ENCODE data around the gene THSD1.
"Not testable (repeated sequence)": the region's sequence is repeated elsewhere in the genome, so short reads cannot be mapped to it uniquely, and the experiment has no call there.

Gene THSD1

DNA sequence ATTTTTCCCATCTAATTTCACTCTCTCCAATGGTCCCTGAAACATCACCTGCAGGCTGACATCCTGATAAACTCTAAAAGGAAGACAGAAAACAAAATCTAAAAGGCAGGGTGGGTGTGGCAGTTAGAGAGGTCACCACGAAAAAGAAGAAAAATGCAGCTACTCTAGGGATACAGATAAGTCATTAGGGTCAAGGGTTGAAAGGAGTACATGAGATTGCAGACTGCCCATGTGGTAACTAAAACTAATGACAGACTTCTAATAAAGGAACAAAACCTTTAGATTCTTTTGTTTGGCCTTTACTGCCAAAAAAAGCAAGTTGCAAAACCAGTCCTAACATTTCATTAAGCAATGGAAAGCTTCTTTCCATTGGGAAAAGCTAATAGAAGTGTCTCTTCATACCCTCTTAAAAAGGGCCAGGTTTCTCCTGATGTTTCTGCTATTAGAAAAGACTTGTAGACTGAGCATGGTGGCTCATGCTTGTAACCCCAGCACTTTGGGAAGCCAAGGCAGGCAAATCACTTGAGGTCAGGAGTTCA, 31.0 kb downstream of the THSD1 start:
- Histone ChIP-seq H3K27ac (ENCODE audit: poor library complexity, severe bottlenecking) (no peak overlapping the region), H3K36me3 (ENCODE audit: low read depth) (no peaks in the 10 kb centered on the region; the same call in 1 of the 2 replicates), H3K9me3 (ENCODE audit: severe bottlenecking) (no peaks in the 10 kb centered on the region), H3K4me3 (ENCODE audit: severe bottlenecking) (no peak overlapping the region), H3K27me3 (ENCODE audit: insufficient read depth, poor library complexity, severe bottlenecking) (no peaks in the 10 kb centered on the region), H3K4me1 (ENCODE audit: insufficient read depth, poor library complexity, severe bottlenecking) (peaks cover 18% of the 10 kb centered on the region)
- TF ChIP-seq, protein P1, sequence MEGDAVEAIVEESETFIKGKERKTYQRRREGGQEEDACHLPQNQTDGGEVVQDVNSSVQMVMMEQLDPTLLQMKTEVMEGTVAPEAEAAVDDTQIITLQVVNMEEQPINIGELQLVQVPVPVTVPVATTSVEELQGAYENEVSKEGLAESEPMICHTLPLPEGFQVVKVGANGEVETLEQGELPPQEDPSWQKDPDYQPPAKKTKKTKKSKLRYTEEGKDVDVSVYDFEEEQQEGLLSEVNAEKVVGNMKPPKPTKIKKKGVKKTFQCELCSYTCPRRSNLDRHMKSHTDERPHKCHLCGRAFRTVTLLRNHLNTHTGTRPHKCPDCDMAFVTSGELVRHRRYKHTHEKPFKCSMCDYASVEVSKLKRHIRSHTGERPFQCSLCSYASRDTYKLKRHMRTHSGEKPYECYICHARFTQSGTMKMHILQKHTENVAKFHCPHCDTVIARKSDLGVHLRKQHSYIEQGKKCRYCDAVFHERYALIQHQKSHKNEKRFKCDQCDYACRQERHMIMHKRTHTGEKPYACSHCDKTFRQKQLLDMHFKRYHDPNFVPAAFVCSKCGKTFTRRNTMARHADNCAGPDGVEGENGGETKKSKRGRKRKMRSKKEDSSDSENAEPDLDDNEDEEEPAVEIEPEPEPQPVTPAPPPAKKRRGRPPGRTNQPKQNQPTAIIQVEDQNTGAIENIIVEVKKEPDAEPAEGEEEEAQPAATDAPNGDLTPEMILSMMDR (IDR thresholded peaks at IDR 0.05; ENCODE audit: poor library complexity, severe bottlenecking) = no peak
- ATAC-seq (ENCODE audit: low read depth) (no peak), DNase-seq (ENCODE audit: low spot score) (no peak)

DNA sequence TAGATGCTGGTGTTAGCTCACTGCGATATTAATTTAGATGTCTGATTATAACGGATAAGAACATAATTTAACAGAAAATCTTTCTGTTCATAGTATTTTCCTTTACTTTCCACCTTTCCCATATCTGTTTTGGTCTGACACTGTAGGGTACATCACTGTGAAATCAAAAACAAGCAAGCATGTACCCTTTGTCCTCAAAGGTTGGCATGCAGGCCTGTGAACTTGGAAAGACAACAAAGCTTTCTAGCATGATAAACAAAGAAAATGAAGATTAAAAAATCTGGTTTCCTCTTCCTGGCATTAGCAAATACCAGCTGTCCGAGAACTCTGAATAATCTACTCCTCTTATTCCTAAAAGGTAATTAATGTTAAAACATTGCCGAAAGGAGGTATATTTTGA, 31.6 kb downstream of the THSD1 start:
- no peaks in the 10 kb centered on the region for H3K27me3 ChIP-seq (ENCODE audit: insufficient read depth, poor library complexity, severe bottlenecking)
- no peaks in the 10 kb centered on the region; the same call in 1 of the 2 replicates for H3K36me3 ChIP-seq (ENCODE audit: low read depth)
- ATAC-seq (ENCODE audit: low read depth) = no peak
- TF ChIP-seq, protein P1 (IDR thresholded peaks at IDR 0.05; ENCODE audit: poor library complexity, severe bottlenecking) = no peak
- peaks cover 18% of the 10 kb centered on the region for H3K4me1 ChIP-seq (ENCODE audit: insufficient read depth, poor library complexity, severe bottlenecking)
- H3K27ac ChIP-seq (ENCODE audit: poor library complexity, severe bottlenecking) = no peak overlapping the region
- DNase-seq (ENCODE audit: low spot score) = no peak
- H3K4me3 ChIP-seq (ENCODE audit: severe bottlenecking) = no peak overlapping the region
- H3K9me3 ChIP-seq (ENCODE audit: severe bottlenecking) = no peaks in the 10 kb centered on the region

DNA sequence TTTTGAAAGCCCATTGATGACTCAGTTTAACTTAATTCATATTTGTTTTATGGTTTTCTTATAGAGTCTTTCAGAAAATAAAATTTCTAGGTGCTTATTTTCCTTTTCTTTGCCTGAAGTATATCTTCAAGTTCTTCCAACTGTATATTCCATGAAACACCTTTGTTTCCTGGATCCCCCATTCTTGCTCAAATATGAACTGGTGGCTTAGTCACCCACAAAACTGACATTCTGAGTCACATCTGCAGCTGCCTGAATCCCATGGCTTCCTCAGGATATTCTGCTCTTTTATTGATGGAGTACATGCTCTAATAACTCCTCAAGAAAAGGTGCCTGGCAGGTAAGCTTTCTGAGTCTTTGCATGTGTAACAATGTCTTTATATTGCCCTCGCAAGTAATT, 32.7 kb downstream of the THSD1 start:
- ATAC-seq (ENCODE audit: low read depth) = peak; percentile 82
- DNase-seq (ENCODE audit: low spot score); H3K36me3 ChIP-seq (ENCODE audit: low read depth); H3K9me3 ChIP-seq (ENCODE audit: severe bottlenecking); H3K4me3 ChIP-seq (ENCODE audit: severe bottlenecking); H3K27me3 ChIP-seq (ENCODE audit: insufficient read depth, poor library complexity, severe bottlenecking): not testable (repeated sequence)
- H3K4me1 ChIP-seq (ENCODE audit: insufficient read depth, poor library complexity, severe bottlenecking) = peaks cover 18% of the 10 kb centered on the region
- H3K27ac ChIP-seq (ENCODE audit: poor library complexity, severe bottlenecking) = peak overlapping the region; percentile 36

DNA sequence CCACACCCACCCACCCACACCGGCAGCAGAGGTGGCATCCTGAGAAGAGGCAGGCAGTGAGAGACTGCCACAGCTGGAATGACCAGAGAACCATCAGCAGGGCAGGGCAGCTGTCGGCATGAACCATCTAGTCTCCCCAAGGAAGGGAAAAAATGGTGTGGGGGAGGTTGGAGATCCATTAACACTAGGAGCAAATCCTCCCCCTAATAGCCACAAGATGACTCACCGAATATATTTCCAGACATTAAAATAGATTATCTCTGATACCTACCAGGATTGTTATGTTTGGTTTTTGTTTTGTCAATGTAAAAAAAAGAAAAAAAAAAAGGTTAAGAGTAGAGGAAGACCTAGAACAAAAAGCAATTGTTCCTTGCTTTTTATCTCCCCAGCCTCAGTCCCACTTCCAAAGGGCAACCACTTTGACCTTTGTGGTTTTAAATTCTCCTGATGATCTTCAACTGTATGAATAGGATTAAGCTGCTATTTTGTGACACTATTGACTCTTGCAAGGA, 34.2 kb downstream of the THSD1 start:
- H3K4me1 ChIP-seq (ENCODE audit: insufficient read depth, poor library complexity, severe bottlenecking) = peaks cover 18% of the 10 kb centered on the region
- H3K27me3 ChIP-seq (ENCODE audit: insufficient read depth, poor library complexity, severe bottlenecking) = no peaks in the 10 kb centered on the region
- TF ChIP-seq, protein P1 (IDR thresholded peaks at IDR 0.05; ENCODE audit: poor library complexity, severe bottlenecking) = no peak

DNA sequence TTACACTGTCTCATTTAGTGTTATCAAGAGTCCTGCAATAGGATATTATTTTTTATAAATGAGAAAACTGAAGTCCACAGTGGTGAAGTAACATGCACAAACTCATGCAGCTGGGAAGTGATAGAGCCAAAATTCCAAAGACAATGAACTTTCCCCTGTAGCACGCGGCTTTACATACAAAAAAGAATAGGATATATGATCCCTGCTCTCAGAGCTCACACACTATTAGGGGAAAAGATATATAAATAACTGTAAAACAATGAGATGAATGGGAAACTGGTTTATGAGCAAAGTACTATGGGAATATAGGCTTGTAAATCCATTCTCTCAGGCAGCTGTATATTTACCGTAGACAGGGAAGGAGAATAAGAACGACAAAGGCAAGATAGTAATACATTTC, 39.7 kb downstream of the THSD1 start:
- Histone ChIP-seq H3K27me3 (ENCODE audit: insufficient read depth, poor library complexity, severe bottlenecking) (no peaks in the 10 kb centered on the region), H3K4me1 (ENCODE audit: insufficient read depth, poor library complexity, severe bottlenecking) (peaks cover 8% of the 10 kb centered on the region), H3K36me3 (ENCODE audit: low read depth) (no peaks in the 10 kb centered on the region), H3K9me3 (ENCODE audit: severe bottlenecking) (no peaks in the 10 kb centered on the region), H3K4me3 (ENCODE audit: severe bottlenecking) (no peak overlapping the region), H3K27ac (ENCODE audit: poor library complexity, severe bottlenecking) (no peak overlapping the region)
- DNase-seq (ENCODE audit: low spot score) (no peak), ATAC-seq (ENCODE audit: low read depth) (no peak)
- TF ChIP-seq, protein P1 (IDR thresholded peaks at IDR 0.05; ENCODE audit: poor library complexity, severe bottlenecking) = no peak

More for the DNA sequence above, 34.2 kb downstream of the THSD1 start:
- H3K4me3 ChIP-seq (ENCODE audit: severe bottlenecking) = no peak overlapping the region
- DNase-seq (ENCODE audit: low spot score) (no peak), ATAC-seq (ENCODE audit: low read depth) (peak; percentile 72)
- H3K36me3 ChIP-seq (ENCODE audit: low read depth) = no peaks in the 10 kb centered on the region
- peak overlapping the region; percentile 36 for H3K27ac ChIP-seq (ENCODE audit: poor library complexity, severe bottlenecking)
- no peaks in the 10 kb centered on the region for H3K9me3 ChIP-seq (ENCODE audit: severe bottlenecking)

DNA sequence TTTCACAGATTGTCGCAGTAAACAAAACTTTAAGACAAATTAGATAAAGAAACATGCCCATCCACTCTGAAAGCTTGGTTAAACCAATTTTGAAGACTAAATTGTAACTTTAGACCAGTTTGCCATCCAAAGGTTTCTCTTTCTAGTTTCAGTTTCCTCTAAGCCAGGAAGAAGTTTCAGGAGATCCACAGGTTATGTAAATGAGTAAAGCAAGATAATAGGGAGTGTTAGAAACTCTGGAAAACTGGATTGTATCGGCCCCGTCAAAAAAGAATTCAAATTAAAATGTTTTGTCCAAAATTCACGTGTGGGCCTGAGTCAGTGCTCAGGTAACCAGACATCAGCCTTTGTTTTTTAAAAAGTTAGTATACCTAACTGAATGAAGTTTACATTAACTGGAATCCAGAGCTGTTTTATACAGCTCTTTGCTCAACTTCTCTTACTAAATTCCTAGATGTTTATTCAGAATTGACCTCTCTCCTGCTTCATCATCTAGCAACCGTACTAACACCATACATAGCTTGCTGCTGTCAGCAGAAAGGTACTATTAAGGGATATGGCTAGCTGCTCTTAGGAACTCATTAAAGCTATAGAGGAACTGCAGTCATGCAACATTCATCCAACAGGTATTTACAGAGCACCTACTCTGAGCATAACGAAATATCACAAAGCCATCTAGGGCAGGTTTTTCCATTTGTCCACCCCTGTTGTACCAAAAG, 43.6 kb downstream of the THSD1 start:
- H3K4me1 ChIP-seq (ENCODE audit: insufficient read depth, poor library complexity, severe bottlenecking); DNase-seq (ENCODE audit: low spot score); H3K27me3 ChIP-seq (ENCODE audit: insufficient read depth, poor library complexity, severe bottlenecking); H3K4me3 ChIP-seq (ENCODE audit: severe bottlenecking); H3K9me3 ChIP-seq (ENCODE audit: severe bottlenecking); H3K36me3 ChIP-seq (ENCODE audit: low read depth): not testable (repeated sequence)
- peak overlapping the region; percentile 47 for H3K27ac ChIP-seq (ENCODE audit: poor library complexity, severe bottlenecking)
- ATAC-seq (ENCODE audit: low read depth) = peak; percentile 89
